ENCODE measurements around the gene MOCOS. TPM values are rescaled to one million over a fixed set of nuclear protein-coding genes. Genes with fewer than 3 reads are reported as not detected.

Gene MOCOS
- total RNA-seq, 1 donor from 2014 or later: 1.9 TPM

GRCh38 chr18:36191286-36191685, 4.0 kb downstream of the MOCOS start:
- no peak overlapping the region for H3K4me2 ChIP-seq (ENCODE audit: low read length)
- H3K27me3 ChIP-seq (ENCODE audit: insufficient read depth, low read length): no peaks in the 10 kb centered on the region
- H3K9ac ChIP-seq (ENCODE audit: low read length): no peak overlapping the region
- H3K36me3 ChIP-seq (ENCODE audit: insufficient read depth, low read length): no peaks in the 10 kb centered on the region
- H3K27ac ChIP-seq (ENCODE audit: low read depth, low read length): no peak overlapping the region
- Mint-ChIP-seq H3K36me3 (ENCODE audit: low read depth, unreplicated experiment) (no peaks in the 10 kb centered on the region), H3K9me3 (ENCODE audit: unreplicated experiment) (no peaks in the 10 kb centered on the region), H3K27ac (ENCODE audit: unreplicated experiment) (no peak overlapping the region), H3K27me3 (ENCODE audit: low read depth, unreplicated experiment) (peaks cover 40% of the 10 kb centered on the region), H3K4me3 (ENCODE audit: unreplicated experiment) (no peak overlapping the region), H3K4me1 (ENCODE audit: low read depth, unreplicated experiment) (no peaks in the 10 kb centered on the region)
- H4K20me1 ChIP-seq (ENCODE audit: insufficient read depth, low read length): no peaks in the 10 kb centered on the region
- FAIRE-seq (no peak), DNase-seq (ENCODE audit: low read depth) (no peak)
- peaks cover 9% of the 10 kb centered on the region for H3K4me1 ChIP-seq (ENCODE audit: insufficient read depth, low read length)
- H3K4me3 ChIP-seq (ENCODE audit: insufficient read depth, low read depth, low read length): no peak overlapping the region
- no peak for TF ChIP-seq EZH2 (IDR thresholded peaks at IDR 0.05; ENCODE audit: insufficient read depth, low read length)
- TF ChIP-seq CTCF (IDR thresholded peaks at IDR 0.05; ENCODE audit: insufficient read depth, low read depth, low read length): no peak
- H2AFZ ChIP-seq (ENCODE audit: low read depth, low read length): no peak overlapping the region
- H3K79me2 ChIP-seq (ENCODE audit: insufficient read depth, low read length): no peaks in the 10 kb centered on the region
- no peaks in the 10 kb centered on the region for H3K9me3 ChIP-seq (ENCODE audit: insufficient read depth, low read depth, low read length)

- TF ChIP-seq EZH2 (IDR thresholded peaks at IDR 0.05; ENCODE audit: insufficient read depth, low read length) (no peak), CTCF (IDR thresholded peaks at IDR 0.05; ENCODE audit: insufficient read depth, low read depth, low read length) (no peak)
- H3K79me2 ChIP-seq (ENCODE audit: insufficient read depth, low read length): no peaks in the 10 kb centered on the region
- no peak overlapping the region for H3K4me2 ChIP-seq (ENCODE audit: low read length)
- H4K20me1 ChIP-seq (ENCODE audit: insufficient read depth, low read length): no peaks in the 10 kb centered on the region
- no peaks in the 10 kb centered on the region for H3K36me3 ChIP-seq (ENCODE audit: insufficient read depth, low read length)
- H3K9me3 ChIP-seq (ENCODE audit: insufficient read depth, low read depth, low read length): no peaks in the 10 kb centered on the region
- FAIRE-seq: no peak
- H3K4me1 ChIP-seq (ENCODE audit: insufficient read depth, low read length): peaks cover 6% of the 10 kb centered on the region
- no peaks in the 10 kb centered on the region for H3K9me3 Mint-ChIP-seq (ENCODE audit: unreplicated experiment)
- no peaks in the 10 kb centered on the region for H3K27me3 ChIP-seq (ENCODE audit: insufficient read depth, low read length)
- H3K4me1 Mint-ChIP-seq (ENCODE audit: low read depth, unreplicated experiment): no peaks in the 10 kb centered on the region
- no peak overlapping the region for H3K4me3 ChIP-seq (ENCODE audit: insufficient read depth, low read depth, low read length)
- no peak overlapping the region for H3K9ac ChIP-seq (ENCODE audit: low read length)
- DNase-seq (ENCODE audit: low read depth): no peak
- H3K27me3 Mint-ChIP-seq (ENCODE audit: low read depth, unreplicated experiment): peaks cover 38% of the 10 kb centered on the region
- no peak overlapping the region for H2AFZ ChIP-seq (ENCODE audit: low read depth, low read length)
- no peak overlapping the region for H3K4me3 Mint-ChIP-seq (ENCODE audit: unreplicated experiment)
- H3K36me3 Mint-ChIP-seq (ENCODE audit: low read depth, unreplicated experiment): no peaks in the 10 kb centered on the region
- no peak overlapping the region for H3K27ac Mint-ChIP-seq (ENCODE audit: unreplicated experiment)
- no peak overlapping the region for H3K27ac ChIP-seq (ENCODE audit: low read depth, low read length)
Measured at GRCh38 chr18:36191711-36192110, 4.4 kb downstream of the MOCOS start.

- no peak overlapping the region for H2AFZ ChIP-seq (ENCODE audit: low read depth, low read length)
- H3K27ac ChIP-seq (ENCODE audit: low read depth, low read length): no peak overlapping the region
- H3K4me2 ChIP-seq (ENCODE audit: low read length): no peak overlapping the region
- no peaks in the 10 kb centered on the region for H3K9me3 Mint-ChIP-seq (ENCODE audit: unreplicated experiment)
- no peaks in the 10 kb centered on the region for H4K20me1 ChIP-seq (ENCODE audit: insufficient read depth, low read length)
- no peaks in the 10 kb centered on the region for H3K36me3 ChIP-seq (ENCODE audit: insufficient read depth, low read length)
- H3K9ac ChIP-seq (ENCODE audit: low read length): no peak overlapping the region
- H3K36me3 Mint-ChIP-seq (ENCODE audit: low read depth, unreplicated experiment): no peaks in the 10 kb centered on the region
- H3K9me3 ChIP-seq (ENCODE audit: insufficient read depth, low read depth, low read length): no peaks in the 10 kb centered on the region
- H3K4me1 ChIP-seq (ENCODE audit: insufficient read depth, low read length): no peaks in the 10 kb centered on the region
- no peak overlapping the region for H3K4me3 ChIP-seq (ENCODE audit: insufficient read depth, low read depth, low read length)
- H3K27me3 Mint-ChIP-seq (ENCODE audit: low read depth, unreplicated experiment): peaks cover 28% of the 10 kb centered on the region
- no peak for TF ChIP-seq EZH2 (IDR thresholded peaks at IDR 0.05; ENCODE audit: insufficient read depth, low read length)
- TF ChIP-seq CTCF (IDR thresholded peaks at IDR 0.05; ENCODE audit: insufficient read depth, low read depth, low read length): no peak
- DNase-seq (ENCODE audit: low read depth) (no peak), FAIRE-seq (no peak)
- H3K79me2 ChIP-seq (ENCODE audit: insufficient read depth, low read length): no peaks in the 10 kb centered on the region
- no peak overlapping the region for H3K27ac Mint-ChIP-seq (ENCODE audit: unreplicated experiment)
- H3K4me3 Mint-ChIP-seq (ENCODE audit: unreplicated experiment): no peak overlapping the region
- no peaks in the 10 kb centered on the region for H3K4me1 Mint-ChIP-seq (ENCODE audit: low read depth, unreplicated experiment)
- H3K27me3 ChIP-seq (ENCODE audit: insufficient read depth, low read length): no peaks in the 10 kb centered on the region
Measured at GRCh38 chr18:36194600-36195315, 7.5 kb downstream of the MOCOS start.
